Suprapubic skin (tissue), 4 donors: Measurements from ENCODE around the gene TCEAL5. TPM values are rescaled to one million over a fixed set of nuclear protein-coding genes. Genes with fewer than 3 reads are reported as not detected.
"Not testable (repeated sequence)": the region's sequence is repeated elsewhere in the genome, so short reads cannot be mapped to it uniquely, and the experiment has no call there.

Experiments
- DNase-seq, 2 donors: peaks; one replicate each; pipeline ENCODE4 v3.0.0-alpha.2; 2019; ENCODE audit warnings: low spot score in 2 of 2
- H3K27ac ChIP-seq: fragments of 200-600 bp; sonication (generic); one replicate; pipeline ENCODE4 v1.5.1; 2019
- H3K27me3 ChIP-seq: fragments of 200-600 bp; sonication (generic); one replicate; pipeline ENCODE4 v1.5.1; 2019
- H3K36me3 ChIP-seq: fragments of 200-600 bp; sonication (generic); one replicate; pipeline ENCODE4 v1.5.1; 2019
- H3K4me1 ChIP-seq: fragments of 200-600 bp; sonication (generic); one replicate; pipeline ENCODE4 v1.5.1; 2019
- H3K4me3 ChIP-seq: fragments of 200-600 bp; sonication (generic); one replicate; pipeline ENCODE4 v1.5.1; 2019; ENCODE audit warnings: mild to moderate bottlenecking
- H3K9me3 ChIP-seq: fragments of 200-600 bp; sonication (generic); one replicate; pipeline ENCODE4 v1.5.1; 2019
- CTCF ChIP-seq, 2 donors: fragments of 200-600 bp in 1 of 2; fragments of 450-650 bp in 1 of 2; sonication (generic) in 1 of 2; IDR thresholded peaks; one replicate each; pipeline ENCODE4 v1.5.1; 2016 to 2019; ENCODE audit warnings: antibody characterized with exemption in 2 of 2, mild to moderate bottlenecking in 1 of 2, moderate library complexity in 1 of 2
- EP300 ChIP-seq: sonication (generic); formaldehyde crosslinking; IDR thresholded peaks from one replicate; pipeline ENCODE4 v1.6.1; 2017; ENCODE audit warnings: antibody characterized with exemption
- POLR2A ChIP-seq, 2 donors: fragments of 450-650 bp; IDR thresholded peaks; one replicate each; pipeline ENCODE4 v1.6.1; 2017; ENCODE audit warnings: antibody characterized with exemption in 2 of 2, mild to moderate bottlenecking in 2 of 2, moderate library complexity in 2 of 2
- POLR2AphosphoS5 ChIP-seq, 3 donors: sonication (generic); formaldehyde crosslinking; IDR thresholded peaks; one replicate each; pipeline ENCODE4 v1.6.1; 2017; ENCODE audit warnings: antibody characterized with exemption in 3 of 3
- WGBS: methylation state at CpG from one replicate; pipeline ENCODE4 v1.1.5; 2018; 5-methylcytosine and 5-hydroxymethylcytosine counted together
- total RNA-seq, 4 donors: library from RNA; depleted of rRNA; stranded (reverse); fragments of >200 nt; gene quantifications; one replicate each; pipeline ENCODE4 v1.1.0, GENCODE V29; 2016

Gene TCEAL5
- total RNA-seq = not detected

GRCh38 chrX:103276581-103277002 lies at the start of gene TCEAL5:
Gene TCEAL5, minus strand, starts transcription at chrX:103276750. Its CDS starts 2,187 bp downstream, at chrX:103274563.
- DNase-seq = no peak
- peaks cover 6% of the 10 kb centered on the region for H3K4me1 ChIP-seq
- peaks cover 3% of the 10 kb centered on the region for H3K27me3 ChIP-seq
- TF ChIP-seq POLR2A (IDR thresholded peaks at IDR 0.05) = no peak
- TF ChIP-seq EP300 = no peak
- no peak for TF ChIP-seq CTCF (IDR thresholded peaks at IDR 0.05)
- no peak for TF ChIP-seq POLR2AphosphoS5 (IDR thresholded peaks at IDR 0.05)
- no peaks in the 10 kb centered on the region for H3K36me3 ChIP-seq
- peak within 1 kb of the TSS; percentile 5 for H3K4me3 ChIP-seq
- H3K27ac ChIP-seq = no peak within 1 kb of the TSS
- WGBS = 26% methylated on average over 15 of the region's 17 CpGs
- H3K9me3 ChIP-seq = no peaks in the 10 kb centered on the region

- Histone ChIP-seq H3K4me3 (peak overlapping the region; percentile 66), H3K9me3 (no peaks in the 10 kb centered on the region), H3K27ac (no peak overlapping the region), H3K36me3 (no peaks in the 10 kb centered on the region), H3K27me3 (no peaks in the 10 kb centered on the region), H3K4me1 (peaks cover 10% of the 10 kb centered on the region)
- 76% methylated on average over 3 of the region's 3 CpGs for WGBS
- TF ChIP-seq POLR2AphosphoS5 (IDR thresholded peaks at IDR 0.05) (no peak), CTCF (IDR thresholded peaks at IDR 0.05) (no peak), POLR2A (IDR thresholded peaks at IDR 0.05) (no peak), EP300 (no peak)
- no peak for DNase-seq
Observed at GRCh38 chrX:103311399-103311780, 34.8 kb upstream of the TCEAL5 start.

DNA sequence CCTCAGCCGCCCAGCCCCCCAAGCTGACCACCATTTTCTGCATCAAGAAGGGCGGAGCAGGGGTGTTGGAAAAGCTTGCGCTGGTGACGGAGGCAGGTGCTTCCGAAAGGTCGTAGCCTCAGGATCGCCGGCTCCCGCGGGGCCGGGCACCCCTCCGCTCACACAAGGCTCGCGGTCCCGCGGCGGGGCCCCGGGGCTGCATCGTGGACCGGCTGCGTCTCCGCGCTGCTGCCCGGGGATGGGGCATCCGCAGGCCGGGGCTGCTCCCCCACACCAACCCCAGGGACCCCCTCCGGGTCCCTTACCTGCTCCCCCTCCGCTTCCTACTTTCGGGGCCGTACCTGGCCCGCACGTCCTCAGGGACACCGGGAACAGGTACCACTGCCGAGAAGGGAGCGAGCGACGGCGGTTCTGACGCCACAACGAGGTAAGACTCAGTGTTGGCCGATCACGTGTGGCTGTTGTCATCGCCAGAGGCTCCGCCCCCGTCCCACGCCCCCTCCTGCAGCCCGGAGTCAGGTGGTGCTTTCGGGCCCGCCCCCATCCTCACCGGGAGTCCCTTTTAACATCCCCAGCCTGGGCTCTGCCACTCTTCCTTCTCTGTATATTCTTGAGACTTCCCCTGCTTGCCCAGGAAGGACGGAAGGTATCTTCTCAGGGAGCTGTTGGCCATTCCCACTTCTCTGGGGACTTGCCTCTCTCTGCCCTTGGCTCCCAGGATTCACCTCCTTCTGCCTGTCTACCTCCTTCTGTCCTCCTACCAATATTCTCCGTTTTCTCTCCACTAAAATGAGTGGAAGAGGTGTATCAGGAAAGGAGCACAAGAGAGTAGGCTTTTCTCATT lies 34.2 kb upstream of the TCEAL5 start, which contains the start of gene BEX2:
Gene BEX2 (minus strand): TSS at position 436 of the 844 bp plus-strand sequence. CDS start 1,014 bp downstream, outside the sequence.
- peak within 1 kb of the TSS; percentile 66 for H3K4me3 ChIP-seq
- H3K36me3 ChIP-seq = no peaks in the 10 kb centered on the region
- no peaks in the 10 kb centered on the region for H3K9me3 ChIP-seq
- peak; percentile 66 to 78 for DNase-seq
- TF ChIP-seq EP300 = no peak
- no peak for TF ChIP-seq POLR2A (IDR thresholded peaks at IDR 0.05)
- TF ChIP-seq CTCF (IDR thresholded peaks at IDR 0.05) = no peak
- TF ChIP-seq POLR2AphosphoS5 (IDR thresholded peaks at IDR 0.05) = no peak
- H3K4me1 ChIP-seq = peaks cover 10% of the 10 kb centered on the region
- 24% methylated on average over 39 of the region's 52 CpGs for WGBS
- no peaks in the 10 kb centered on the region for H3K27me3 ChIP-seq
- no peak within 1 kb of the TSS for H3K27ac ChIP-seq

DNA sequence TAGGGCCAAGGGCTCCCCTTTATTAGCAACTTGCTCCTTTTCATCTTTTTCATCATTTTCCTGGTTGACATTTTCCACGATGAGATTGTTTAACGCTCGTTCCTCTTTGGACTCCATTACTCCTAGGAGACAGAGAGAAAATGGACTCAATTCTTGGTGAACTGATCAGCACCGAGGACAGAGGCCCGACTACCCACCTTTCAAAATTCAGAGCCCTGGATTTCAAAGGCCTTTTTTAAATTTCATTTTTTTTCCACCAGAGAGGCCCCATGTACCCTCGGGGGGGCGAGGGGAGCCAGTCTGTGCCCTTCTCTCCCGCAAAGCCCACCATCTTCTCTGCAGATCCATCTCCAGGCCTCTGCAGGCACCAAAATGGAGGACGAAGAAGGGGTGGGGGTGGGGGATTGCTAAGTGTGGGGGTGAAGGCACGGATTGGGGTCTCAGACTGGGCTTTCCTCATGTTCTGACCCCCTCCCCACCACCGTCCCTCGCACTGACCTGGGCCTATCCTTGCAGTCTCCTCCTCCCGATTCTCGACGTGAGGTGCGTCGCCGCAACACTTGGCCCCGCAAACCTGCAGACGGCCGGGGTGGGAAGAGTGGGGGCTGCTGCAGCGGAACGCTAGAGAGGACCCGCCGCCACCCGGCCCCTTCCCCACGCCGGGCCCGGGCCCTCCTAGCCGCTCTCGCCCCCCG lies 33.5 kb upstream of the TCEAL5 start:
- 59% methylated on average over 18 of the region's 32 CpGs for WGBS
- H3K27me3 ChIP-seq = no peaks in the 10 kb centered on the region
- H3K27ac ChIP-seq = no peak overlapping the region
- TF ChIP-seq POLR2A (IDR thresholded peaks at IDR 0.05) (no peak), EP300 (no peak), POLR2AphosphoS5 (IDR thresholded peaks at IDR 0.05) (no peak), CTCF (IDR thresholded peaks at IDR 0.05) (no peak)
- DNase-seq = no peak
- no peaks in the 10 kb centered on the region for H3K9me3 ChIP-seq
- H3K36me3 ChIP-seq = no peaks in the 10 kb centered on the region
- peaks cover 10% of the 10 kb centered on the region for H3K4me1 ChIP-seq
- peak overlapping the region; percentile 66 for H3K4me3 ChIP-seq

- 87% methylated on average over 4 of the region's 4 CpGs for WGBS
Observed at GRCh38 chrX:103305666-103306065, 29.1 kb upstream of the TCEAL5 start.

More at GRCh38 chrX:103305666-103306065, 29.1 kb upstream of the TCEAL5 start:
- not testable (repeated sequence) for H3K27me3 ChIP-seq, H3K4me3 ChIP-seq, H3K4me1 ChIP-seq, DNase-seq, H3K9me3 ChIP-seq, H3K27ac ChIP-seq, H3K36me3 ChIP-seq
